CD8-positive, alpha-beta memory T cell (primary cell): ENCODE measurements around the gene RSPH1. TPM values are rescaled to one million over a fixed set of nuclear protein-coding genes. Genes with fewer than 3 reads are reported as not detected.

Source experiments
- CTCF ChIA-PET: fragments of 350-600 bp; sonication (Branson Sonifier 250); formaldehyde crosslinking; loops from one replicate; lab custom pipeline; 2021; ENCODE audit warnings: antibody characterized with exemption; lab: Charles Lee
- POLR2A ChIA-PET: fragments of 350-600 bp; sonication (Branson Sonifier 250); formaldehyde crosslinking; loops from one replicate; lab custom pipeline; 2021; ENCODE audit warnings: antibody characterized with exemption; lab: Charles Lee
- DNase-seq, 5 donors: peaks; one replicate each; pipeline versions ENCODE4 v3.0.0 to v3.0.0-alpha.2; 2020 to 2022; ENCODE audit warnings: mixed read lengths in 1 of 5
- H3K27ac ChIP-seq: one replicate; pipeline ENCODE4 v1.7.0; 2013; ENCODE audit warnings: low read depth, mild to moderate bottlenecking, low read length, moderate library complexity
- H3K27me3 ChIP-seq: 2 replicates; pipeline ENCODE4 v1.7.0; 2013; ENCODE audit warnings: low read length, mild to moderate bottlenecking; ENCODE audit not compliant: insufficient read depth, poor library complexity, severe bottlenecking
- H3K36me3 ChIP-seq: 2 replicates; pipeline ENCODE4 v1.7.0; 2013; ENCODE audit warnings: mild to moderate bottlenecking, low read length, moderate library complexity; ENCODE audit not compliant: insufficient read depth
- H3K4me1 ChIP-seq: 2 replicates; pipeline ENCODE4 v1.7.0; 2013; ENCODE audit warnings: mild to moderate bottlenecking, low read length, moderate library complexity; ENCODE audit not compliant: insufficient read depth
- H3K4me3 ChIP-seq: 2 replicates; pipeline ENCODE4 v1.7.0; 2013; ENCODE audit warnings: mild to moderate bottlenecking, low read length
- H3K9me3 ChIP-seq: 2 replicates; pipeline ENCODE4 v1.7.0; 2013; ENCODE audit warnings: mild to moderate bottlenecking, low read length
- H3K27ac Mint-ChIP-seq, 8 donors: one replicate each; pipeline ENCODE4 v1.8.0; 2020 to 2021; ENCODE audit warnings: mixed read lengths in 8 of 8, mild to moderate bottlenecking in 6 of 8, inconsistent platforms in 3 of 8, moderate library complexity in 3 of 8
- H3K27me3 Mint-ChIP-seq, 2 donors: one replicate each; pipeline ENCODE4 v1.8.0; 2020 to 2021; ENCODE audit warnings: mixed read lengths in 2 of 2, mild to moderate bottlenecking in 1 of 2, moderate library complexity in 1 of 2
- H3K36me3 Mint-ChIP-seq, 3 donors: one replicate each; pipeline ENCODE4 v1.8.0; 2020 to 2021; ENCODE audit warnings: mixed read lengths in 3 of 3, inconsistent platforms in 1 of 3, mild to moderate bottlenecking in 1 of 3
- H3K4me1 Mint-ChIP-seq, 3 donors: one replicate each; pipeline ENCODE4 v1.8.0; 2020 to 2021; ENCODE audit warnings: mixed read lengths in 3 of 3, inconsistent platforms in 1 of 3, mild to moderate bottlenecking in 1 of 3
- H3K4me3 Mint-ChIP-seq, 7 donors: one replicate each; pipeline ENCODE4 v1.8.0; 2020 to 2021; ENCODE audit warnings: mixed read lengths in 7 of 7, mild to moderate bottlenecking in 6 of 7, moderate library complexity in 4 of 7, inconsistent platforms in 2 of 7
- H3K9me3 Mint-ChIP-seq, 5 donors: one replicate each; pipeline ENCODE4 v1.8.0; 2020 to 2022; ENCODE audit warnings: mixed read lengths in 5 of 5, mild to moderate bottlenecking in 3 of 5, moderate library complexity in 2 of 5, inconsistent platforms in 1 of 5
- polyA plus RNA-seq: library from polyadenylated mRNA; unstranded; fragments of 300-500 nt; fragmentation: Illumina TruSeq; gene quantifications from one replicate; pipeline ENCODE4 v1.2.3, GENCODE V29; 2021
- total RNA-seq, 2 experiments: library from RNA; stranded (reverse); gene quantifications; one replicate each; pipeline ENCODE4 v1.2.3, GENCODE V29; 2021

The RSPH1 gene
- total and polyA plus RNA-seq, 3 experiments from 2014 or later: not detected

DNA sequence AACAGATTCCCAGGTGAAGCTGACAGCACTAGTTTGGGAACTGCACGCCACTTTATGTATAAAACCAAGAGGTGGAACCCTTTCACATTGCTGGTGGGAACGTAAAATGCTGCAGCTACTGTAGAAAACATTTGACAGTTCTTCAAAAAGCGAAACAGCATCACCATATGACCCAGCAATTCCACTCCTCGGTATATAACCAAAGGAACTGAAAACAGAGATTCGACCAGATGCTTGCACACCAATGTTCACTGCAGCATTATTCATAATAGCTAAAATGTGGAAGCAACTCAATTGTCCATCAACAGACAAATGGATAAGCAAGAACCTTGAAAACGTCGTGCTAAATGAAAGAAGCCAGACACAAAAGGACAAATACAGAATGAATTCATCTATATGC, 17.5 kb downstream of the RSPH1 start:
- Mint-ChIP-seq H3K27ac (no peak overlapping the region), H3K36me3 (no peaks in the 10 kb centered on the region), H3K4me3 (no peak overlapping the region), H3K4me1 (no peaks in the 10 kb centered on the region), H3K9me3 (no peaks in the 10 kb centered on the region), H3K27me3 (peaks cover 4 to 18% of the 10 kb centered on the region in 2 donors)
- Histone ChIP-seq H3K27me3 (no peaks in the 10 kb centered on the region), H3K27ac (no peak overlapping the region), H3K4me3 (no peak overlapping the region), H3K36me3 (no peaks in the 10 kb centered on the region), H3K4me1 (no peaks in the 10 kb centered on the region), H3K9me3 (no peaks in the 10 kb centered on the region)
- no peak for DNase-seq
- POLR2A ChIA-PET: no interaction called here
- CTCF ChIA-PET: no interaction called here

DNA sequence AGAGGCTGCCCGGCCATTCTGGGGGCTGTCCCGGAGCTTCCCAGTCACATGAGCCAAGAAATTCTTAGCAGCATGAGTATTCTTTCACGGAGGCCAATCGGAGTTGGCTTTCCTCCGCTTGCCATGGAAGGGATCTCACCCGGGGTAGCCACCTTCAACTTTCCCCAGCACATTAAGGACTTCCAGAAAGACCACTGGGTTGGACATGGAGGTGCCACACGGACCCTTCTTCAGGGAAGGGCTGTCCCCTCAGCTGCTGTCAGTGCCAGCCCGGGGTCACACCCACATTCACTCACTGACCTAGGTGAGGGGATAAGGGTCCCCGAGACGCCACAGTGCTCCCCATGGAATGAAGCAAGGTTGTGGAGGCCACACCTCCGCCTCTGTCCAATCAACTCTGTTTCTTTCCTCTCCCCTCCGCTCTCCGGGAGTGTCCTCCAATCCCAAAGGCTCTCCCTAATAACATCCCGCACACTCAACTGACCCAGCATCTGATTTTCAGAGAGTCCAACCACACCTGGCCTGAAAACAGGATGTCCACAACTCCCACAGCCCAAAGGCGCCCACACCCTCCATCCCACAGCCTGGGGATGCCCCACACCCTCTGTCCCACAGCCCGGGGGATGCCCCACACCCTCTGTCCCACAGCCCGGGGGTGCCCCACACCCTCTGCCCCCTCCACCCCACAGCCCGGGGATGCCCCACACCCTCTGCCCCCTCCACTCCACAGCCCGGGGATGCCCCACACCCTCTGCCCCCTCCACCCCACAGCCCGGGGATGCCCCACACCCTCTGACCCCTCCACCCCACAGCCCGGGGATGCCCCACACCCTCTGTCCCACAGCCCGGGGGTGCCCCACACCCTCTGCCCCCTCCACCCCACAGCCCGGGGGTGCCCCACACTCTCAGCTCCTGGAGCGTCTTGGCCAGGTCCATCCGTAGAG, 19.4 kb downstream of the RSPH1 start:
- H3K27ac ChIP-seq: no peak overlapping the region
- CTCF ChIA-PET: no interaction called here
- no peaks in the 10 kb centered on the region for H3K4me1 ChIP-seq
- peaks cover 4 to 14% of the 10 kb centered on the region in 2 donors for H3K27me3 Mint-ChIP-seq
- H3K4me3 ChIP-seq: no peak overlapping the region
- no peaks in the 10 kb centered on the region for H3K9me3 ChIP-seq
- no peak overlapping the region for H3K27ac Mint-ChIP-seq
- no peaks in the 10 kb centered on the region for H3K27me3 ChIP-seq
- no peaks in the 10 kb centered on the region for H3K36me3 ChIP-seq
- no peaks in the 10 kb centered on the region for H3K36me3 Mint-ChIP-seq
- H3K9me3 Mint-ChIP-seq: no peaks in the 10 kb centered on the region
- H3K4me1 Mint-ChIP-seq: no peaks in the 10 kb centered on the region
- POLR2A ChIA-PET: no interaction called here
- no peak overlapping the region for H3K4me3 Mint-ChIP-seq
- DNase-seq: no peak

DNA sequence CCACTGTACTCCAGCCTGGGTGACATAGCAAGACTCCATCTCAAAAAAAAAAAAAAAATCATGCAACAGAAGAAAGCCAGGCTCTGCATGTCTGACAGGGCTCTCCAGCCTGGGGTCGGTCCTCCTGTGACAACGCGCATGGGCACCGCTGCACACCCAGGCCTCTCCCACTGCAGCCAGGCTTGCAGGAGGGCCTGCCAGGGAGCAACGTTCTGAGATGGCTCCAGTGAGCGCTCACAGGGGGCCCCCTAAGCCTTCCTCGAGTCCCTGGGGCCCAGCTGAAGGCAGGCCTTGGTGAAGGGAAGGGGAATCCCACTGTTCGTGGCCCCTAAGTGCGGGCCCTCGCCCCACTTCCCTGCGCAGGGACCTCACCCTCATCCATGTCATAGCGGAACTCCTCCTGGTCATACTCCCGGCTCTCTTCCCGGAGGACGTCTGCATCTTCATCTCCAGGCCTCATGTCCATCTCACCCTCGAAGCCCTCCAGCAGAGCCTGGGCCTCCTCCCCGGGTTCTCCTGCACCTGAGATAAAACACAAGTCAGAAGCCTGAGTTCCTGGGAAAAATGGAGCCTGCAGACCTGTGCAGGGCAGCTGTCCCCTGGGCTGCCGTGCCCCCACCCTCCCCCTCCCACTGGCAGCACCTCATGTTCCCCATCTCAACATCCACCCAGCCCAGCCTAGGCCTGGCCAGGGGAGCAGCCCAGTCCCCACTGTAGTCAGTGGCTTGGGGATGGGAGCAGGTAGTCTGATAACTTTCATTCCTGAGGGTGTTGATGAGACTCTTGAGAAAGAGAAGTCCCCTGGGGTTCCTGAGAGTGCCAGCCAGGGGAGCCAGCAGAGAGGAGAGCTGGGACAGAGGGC, 20.3 kb downstream of the RSPH1 start:
- CTCF ChIA-PET: no interaction called here
- H3K4me1 Mint-ChIP-seq: no peaks in the 10 kb centered on the region
- Histone ChIP-seq H3K4me3 (no peak overlapping the region), H3K9me3 (no peaks in the 10 kb centered on the region), H3K27ac (no peak overlapping the region), H3K36me3 (no peaks in the 10 kb centered on the region), H3K4me1 (no peaks in the 10 kb centered on the region), H3K27me3 (no peaks in the 10 kb centered on the region)
- no peak overlapping the region for H3K4me3 Mint-ChIP-seq
- no peaks in the 10 kb centered on the region for H3K36me3 Mint-ChIP-seq
- H3K9me3 Mint-ChIP-seq: no peaks in the 10 kb centered on the region
- peaks cover 4 to 14% of the 10 kb centered on the region in 2 donors for H3K27me3 Mint-ChIP-seq
- DNase-seq: no peak
- POLR2A ChIA-PET: no interaction called here
- H3K27ac Mint-ChIP-seq: no peak overlapping the region

DNA sequence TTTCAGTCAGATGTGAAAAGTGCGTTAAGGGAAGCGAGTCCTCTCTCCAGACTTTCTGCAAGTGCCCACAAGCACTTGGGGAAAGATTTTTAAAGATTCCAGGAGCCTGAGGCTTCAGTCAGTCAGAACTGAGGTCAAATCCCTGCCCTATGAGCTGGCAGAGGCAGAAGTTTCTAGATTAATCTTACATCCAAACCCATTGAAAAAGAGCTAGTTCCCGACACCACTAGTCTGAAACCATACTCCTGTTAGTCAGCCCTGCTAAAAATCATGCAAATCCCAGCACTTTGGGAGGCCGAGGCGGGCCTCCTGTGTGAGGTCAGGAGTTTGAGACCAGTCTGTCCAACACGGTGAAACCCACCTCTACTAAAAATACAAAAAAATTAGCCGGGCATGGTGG, 21.0 kb downstream of the RSPH1 start:
- Mint-ChIP-seq H3K27me3 (peaks cover 4 to 14% of the 10 kb centered on the region in 2 donors), H3K4me1 (no peaks in the 10 kb centered on the region), H3K36me3 (no peaks in the 10 kb centered on the region), H3K9me3 (no peaks in the 10 kb centered on the region), H3K27ac (no peak overlapping the region), H3K4me3 (no peak overlapping the region)
- H3K27me3 ChIP-seq: no peaks in the 10 kb centered on the region
- DNase-seq: no peak
- no peaks in the 10 kb centered on the region for H3K4me1 ChIP-seq
- POLR2A ChIA-PET: no interaction called here
- H3K27ac ChIP-seq: no peak overlapping the region
- H3K9me3 ChIP-seq: no peaks in the 10 kb centered on the region
- CTCF ChIA-PET: no interaction called here
- no peak overlapping the region for H3K4me3 ChIP-seq
- no peaks in the 10 kb centered on the region for H3K36me3 ChIP-seq

DNA sequence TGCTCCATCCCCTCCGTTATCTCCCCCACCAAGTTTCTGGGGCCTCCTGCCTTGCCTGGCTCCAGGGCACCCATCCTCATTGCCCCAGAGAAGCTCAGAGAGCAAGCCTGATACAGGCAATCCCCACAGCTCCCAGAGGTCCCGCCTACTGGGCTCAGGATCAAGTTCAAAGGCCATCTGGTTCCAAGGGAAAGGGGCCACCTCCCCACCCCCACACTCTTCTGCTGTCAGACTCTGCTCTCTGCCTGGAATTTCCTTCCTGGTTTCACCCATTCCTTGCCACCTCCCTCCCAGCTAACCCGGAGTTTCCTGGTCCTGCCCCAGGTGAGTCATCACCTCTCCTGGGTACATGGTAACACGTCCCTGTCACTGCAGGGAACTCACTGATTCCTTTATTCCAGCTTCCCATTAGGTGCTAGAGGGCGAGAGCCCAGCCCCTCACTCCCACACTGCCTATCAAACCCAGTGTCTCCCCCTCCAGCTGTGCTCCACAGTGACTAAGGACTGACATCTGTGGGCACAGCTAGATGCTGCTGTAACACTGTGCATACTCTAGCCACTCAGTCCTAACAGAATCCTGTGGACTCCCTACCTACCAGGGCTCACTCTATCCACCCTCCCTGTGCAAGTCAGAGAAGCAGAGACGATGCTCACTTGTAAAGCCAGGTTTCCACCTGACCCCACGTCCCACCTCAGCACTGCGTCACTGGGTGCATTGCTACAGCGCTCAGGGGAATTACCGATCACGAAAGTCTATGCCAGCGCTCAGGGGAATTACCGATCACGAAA, 21.8 kb downstream of the RSPH1 start:
- H3K9me3 ChIP-seq: no peaks in the 10 kb centered on the region
- H3K36me3 Mint-ChIP-seq: no peaks in the 10 kb centered on the region
- H3K27me3 ChIP-seq: no peaks in the 10 kb centered on the region
- H3K4me3 ChIP-seq: no peak overlapping the region
- ChIA-PET CTCF (interaction anchor here (0.5 kb wide), 1 partner anchor 306 kb away, joined by 3 read pairs; no protein-coding TSS in a partner anchor), POLR2A (no interaction called here)
- no peaks in the 10 kb centered on the region for H3K9me3 Mint-ChIP-seq
- H3K27ac ChIP-seq: no peak overlapping the region
- H3K4me3 Mint-ChIP-seq: no peak overlapping the region
- H3K4me1 ChIP-seq: no peaks in the 10 kb centered on the region
- H3K27me3 Mint-ChIP-seq: peaks cover 1 to 14% of the 10 kb centered on the region in 2 donors
- DNase-seq: no peak
- peak overlapping the region in 3 of 8 donors; percentile 36 to 48 (median 47) for H3K27ac Mint-ChIP-seq
- no peaks in the 10 kb centered on the region for H3K36me3 ChIP-seq
- H3K4me1 Mint-ChIP-seq: no peaks in the 10 kb centered on the region

DNA sequence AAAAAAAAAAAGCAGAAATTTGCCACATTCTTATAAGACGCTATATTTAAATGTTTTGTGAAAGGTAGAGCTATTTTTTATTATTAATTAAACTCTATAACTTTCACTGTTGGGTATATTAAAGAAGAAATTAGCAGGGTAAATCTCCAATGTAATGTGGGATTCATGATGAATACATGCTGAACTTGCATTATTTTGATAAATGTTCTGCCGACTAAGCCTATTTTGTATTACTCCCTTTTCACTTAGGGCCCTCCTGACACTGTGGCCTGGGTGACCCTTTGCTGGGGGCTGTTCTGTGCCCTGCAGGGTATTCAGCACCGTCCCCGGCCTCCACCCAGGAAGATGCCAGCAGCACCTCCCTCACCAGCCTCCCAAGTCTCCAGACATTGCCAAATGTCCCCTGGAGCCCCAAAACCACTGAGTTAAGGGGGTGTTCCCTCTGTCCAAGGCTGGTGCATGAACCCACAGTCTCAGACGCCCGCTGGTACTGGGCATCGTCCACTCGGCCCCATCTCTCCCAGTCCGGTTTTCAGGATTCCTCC, 22.5 kb downstream of the RSPH1 start:
- Mint-ChIP-seq H3K27ac (peak overlapping the region in 1 of 8 donors; percentile 47), H3K4me1 (no peaks in the 10 kb centered on the region), H3K9me3 (no peaks in the 10 kb centered on the region), H3K27me3 (peaks cover 1 to 10% of the 10 kb centered on the region in 2 donors), H3K4me3 (no peak overlapping the region), H3K36me3 (no peaks in the 10 kb centered on the region)
- Histone ChIP-seq H3K27ac (no peak overlapping the region), H3K27me3 (no peaks in the 10 kb centered on the region), H3K4me3 (no peak overlapping the region), H3K36me3 (no peaks in the 10 kb centered on the region), H3K4me1 (no peaks in the 10 kb centered on the region), H3K9me3 (no peaks in the 10 kb centered on the region)
- DNase-seq: no peak
- ChIA-PET CTCF (interaction anchor here (0.5 kb wide), 1 partner anchor 305 kb away, joined by 3 read pairs; no protein-coding TSS in a partner anchor), POLR2A (no interaction called here)

DNA sequence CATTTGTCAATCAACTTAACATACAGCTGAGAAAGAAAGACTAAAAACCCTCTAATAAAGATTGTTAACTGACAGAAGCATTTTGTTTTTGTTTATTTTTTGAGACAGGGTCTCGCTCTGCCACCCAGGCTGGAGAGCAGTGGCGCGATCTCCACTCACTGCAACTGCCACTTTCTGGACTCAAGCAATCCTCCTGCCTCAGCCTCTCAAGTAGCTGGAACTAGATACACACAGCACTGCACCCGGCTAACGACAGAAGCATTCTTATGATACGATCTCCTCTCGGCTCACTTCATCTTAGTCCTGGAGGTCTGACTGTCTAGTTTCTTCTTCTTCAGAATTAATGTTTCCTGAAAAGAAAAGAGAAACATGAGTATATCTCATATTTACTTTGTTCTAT, 23.5 kb downstream of the RSPH1 start:
- Histone ChIP-seq H3K4me3 (no peak overlapping the region), H3K4me1 (no peaks in the 10 kb centered on the region), H3K27ac (no peak overlapping the region), H3K27me3 (no peaks in the 10 kb centered on the region), H3K36me3 (no peaks in the 10 kb centered on the region), H3K9me3 (no peaks in the 10 kb centered on the region)
- Mint-ChIP-seq H3K27me3 (peaks cover 1 to 9% of the 10 kb centered on the region in 2 donors), H3K9me3 (no peaks in the 10 kb centered on the region), H3K4me3 (no peak overlapping the region), H3K27ac (no peak overlapping the region), H3K4me1 (peaks cover 0 to 2% (median 2%) of the 10 kb centered on the region in 3 donors), H3K36me3 (no peaks in the 10 kb centered on the region)
- CTCF ChIA-PET: no interaction called here
- POLR2A ChIA-PET: no interaction called here
- no peak for DNase-seq
